BE2C (cell line): ENCODE data around the gene LRRC10.
"Not testable (repeated sequence)": the region's sequence is repeated elsewhere in the genome, so short reads cannot be mapped to it uniquely, and the experiment has no call there.

ENCODE experiments used
- DNase-seq: peaks from one replicate; pipeline ENCODE4 v3.0.0-alpha.2; 2020
- H3K27me3 ChIP-seq: fragments of 250-450 bp; sonication (Bioruptor Pico); 2 replicates; pipeline ENCODE4 v1.5.1; 2020; ENCODE audit warnings: mild to moderate bottlenecking
- H3K36me3 ChIP-seq: fragments of 250-450 bp; sonication (Bioruptor Pico); 2 replicates; pipeline ENCODE4 v1.5.1; 2020; ENCODE audit warnings: mild to moderate bottlenecking
- H3K4me1 ChIP-seq: fragments of 250-450 bp; sonication (Bioruptor Pico); 2 replicates; pipeline ENCODE4 v1.5.1; 2020
- H3K4me3 ChIP-seq: 2 replicates; pipeline ENCODE4 v1.5.1; 2011; ENCODE audit warnings: low read depth, low read length
- H3K9me3 ChIP-seq: fragments of 250-450 bp; sonication (Bioruptor Pico); 2 replicates; pipeline ENCODE4 v1.5.1; 2020
- TF ChIP-seq, protein P1 (sequence below): IDR thresholded peaks from 2 replicates; pipeline ENCODE4 v1.5.1; 2012; ENCODE audit warnings: mild to moderate bottlenecking, low read depth, low read length

LRRC10 gene

DNA sequence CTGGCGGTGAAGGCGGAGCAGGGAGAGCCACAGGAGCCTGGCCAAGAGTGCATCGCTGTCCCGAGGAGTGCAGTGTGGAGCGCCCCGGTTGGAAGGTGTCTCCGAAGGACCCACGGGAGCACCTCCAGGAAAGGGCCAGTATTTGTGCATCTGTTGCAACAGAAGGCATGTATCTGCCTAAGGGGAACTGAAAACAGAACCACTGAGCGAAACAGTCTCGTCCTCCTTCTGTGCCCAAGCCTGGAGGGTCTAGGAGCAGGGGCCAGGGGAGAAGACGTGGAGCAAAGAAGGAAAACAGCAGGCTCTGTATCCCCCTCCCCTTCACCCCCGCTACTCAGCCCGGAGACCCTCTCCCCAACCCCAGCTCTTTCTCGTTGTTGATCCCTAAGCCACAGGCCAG, 5.3 kb upstream of the LRRC10 start:
- TF ChIP-seq, protein P1, sequence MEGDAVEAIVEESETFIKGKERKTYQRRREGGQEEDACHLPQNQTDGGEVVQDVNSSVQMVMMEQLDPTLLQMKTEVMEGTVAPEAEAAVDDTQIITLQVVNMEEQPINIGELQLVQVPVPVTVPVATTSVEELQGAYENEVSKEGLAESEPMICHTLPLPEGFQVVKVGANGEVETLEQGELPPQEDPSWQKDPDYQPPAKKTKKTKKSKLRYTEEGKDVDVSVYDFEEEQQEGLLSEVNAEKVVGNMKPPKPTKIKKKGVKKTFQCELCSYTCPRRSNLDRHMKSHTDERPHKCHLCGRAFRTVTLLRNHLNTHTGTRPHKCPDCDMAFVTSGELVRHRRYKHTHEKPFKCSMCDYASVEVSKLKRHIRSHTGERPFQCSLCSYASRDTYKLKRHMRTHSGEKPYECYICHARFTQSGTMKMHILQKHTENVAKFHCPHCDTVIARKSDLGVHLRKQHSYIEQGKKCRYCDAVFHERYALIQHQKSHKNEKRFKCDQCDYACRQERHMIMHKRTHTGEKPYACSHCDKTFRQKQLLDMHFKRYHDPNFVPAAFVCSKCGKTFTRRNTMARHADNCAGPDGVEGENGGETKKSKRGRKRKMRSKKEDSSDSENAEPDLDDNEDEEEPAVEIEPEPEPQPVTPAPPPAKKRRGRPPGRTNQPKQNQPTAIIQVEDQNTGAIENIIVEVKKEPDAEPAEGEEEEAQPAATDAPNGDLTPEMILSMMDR: no peak
- H3K36me3 ChIP-seq: no peaks in the 10 kb centered on the region
- H3K4me1 ChIP-seq: peaks cover 5% of the 10 kb centered on the region
- H3K9me3 ChIP-seq: no peaks in the 10 kb centered on the region
- H3K27me3 ChIP-seq: no peaks in the 10 kb centered on the region
- no peak overlapping the region for H3K4me3 ChIP-seq
- no peak for DNase-seq

DNA sequence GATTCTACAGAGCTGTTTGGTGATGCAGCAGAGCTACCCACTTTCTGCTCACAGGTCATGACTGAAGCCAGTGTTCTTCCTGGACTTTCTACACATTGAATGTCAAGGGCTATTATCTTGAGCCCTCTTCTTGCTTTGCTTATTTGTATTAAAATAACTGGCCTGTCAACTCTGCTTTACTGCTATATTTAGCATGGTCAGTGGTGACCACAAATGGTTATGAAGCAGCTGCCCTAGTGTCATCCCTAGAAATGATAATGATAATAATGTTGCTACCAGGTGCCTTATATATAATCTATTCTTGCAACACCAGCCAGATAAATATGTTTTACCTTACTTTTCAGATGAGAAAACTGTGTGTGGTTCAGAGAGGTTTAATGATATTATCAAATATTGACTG, 2.6 kb upstream of the LRRC10 start:
- Histone ChIP-seq H3K4me1 (no peaks in the 10 kb centered on the region), H3K9me3 (no peaks in the 10 kb centered on the region), H3K4me3 (no peak overlapping the region), H3K36me3 (no peaks in the 10 kb centered on the region), H3K27me3 (no peaks in the 10 kb centered on the region)
- TF ChIP-seq, protein P1: no peak
- no peak for DNase-seq

DNA sequence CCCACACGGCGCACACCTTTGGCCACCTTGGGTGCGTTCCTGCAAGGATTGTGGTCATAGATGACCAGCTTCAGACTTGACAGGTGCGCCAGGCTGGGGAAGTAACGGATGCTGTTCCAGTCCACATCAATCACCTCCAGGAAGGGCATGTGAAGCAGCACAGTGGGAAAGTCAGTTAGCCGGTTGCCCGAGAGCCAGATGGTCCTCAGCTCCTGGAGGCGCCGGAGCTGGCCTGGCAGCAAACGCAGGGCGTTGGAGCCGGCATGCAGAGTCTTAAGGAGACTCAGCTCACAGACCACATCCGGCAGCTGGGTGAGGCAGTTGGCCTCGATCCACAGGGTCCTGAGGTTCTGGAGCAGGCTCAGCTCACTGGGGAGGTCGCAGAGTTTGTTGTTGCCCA, 581 bp downstream of the LRRC10 start:
- Histone ChIP-seq H3K27me3 (no peaks in the 10 kb centered on the region), H3K4me1 (no peaks in the 10 kb centered on the region), H3K36me3 (no peaks in the 10 kb centered on the region), H3K9me3 (no peaks in the 10 kb centered on the region), H3K4me3 (no peak overlapping the region)
- TF ChIP-seq, protein P1: no peak
- no peak for DNase-seq

DNA sequence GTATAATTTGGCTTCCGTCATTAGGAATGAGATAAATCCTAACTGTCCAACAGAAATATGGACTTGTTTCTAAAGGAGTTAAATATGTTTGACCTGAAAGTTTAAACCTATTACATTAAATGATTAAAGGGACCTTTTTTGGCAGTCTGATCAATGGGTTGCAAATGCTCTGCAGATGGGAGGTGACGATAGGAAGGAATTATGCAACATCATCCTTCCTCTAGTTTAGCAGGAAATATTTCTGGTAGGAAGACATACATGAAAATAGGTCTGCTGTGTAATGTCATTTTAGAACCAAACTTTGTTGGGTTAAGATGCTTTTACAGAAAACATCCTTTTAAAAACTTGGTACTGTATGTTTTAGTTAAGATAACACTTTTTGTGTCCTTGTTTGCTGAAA, 2.6 kb downstream of the LRRC10 start:
- TF ChIP-seq, protein P1: no peak
- Histone ChIP-seq H3K4me3 (no peak overlapping the region), H3K4me1 (no peaks in the 10 kb centered on the region), H3K36me3 (peaks cover 5% of the 10 kb centered on the region), H3K27me3 (no peaks in the 10 kb centered on the region), H3K9me3 (no peaks in the 10 kb centered on the region)
- no peak for DNase-seq

DNA sequence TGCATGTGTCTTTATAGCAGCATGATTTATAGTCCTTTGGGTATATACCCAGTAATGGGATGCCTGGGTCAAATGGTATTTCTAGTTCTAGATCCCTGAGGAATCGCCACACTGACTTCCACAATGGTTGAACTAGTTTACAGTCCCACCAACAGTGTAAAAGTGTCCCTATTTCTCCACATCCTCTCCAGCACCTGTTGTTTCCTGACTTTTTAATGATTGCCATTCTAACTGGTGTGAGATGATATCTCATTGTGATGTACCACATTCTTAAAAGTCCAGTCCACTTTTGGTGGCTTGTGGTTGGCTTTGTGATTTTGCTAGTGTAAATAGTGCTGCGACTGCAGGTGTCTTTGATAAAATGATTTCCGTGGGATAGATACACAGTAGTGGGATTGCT, 6.4 kb downstream of the LRRC10 start:
- not testable (repeated sequence) for H3K27me3 ChIP-seq, H3K4me3 ChIP-seq, H3K4me1 ChIP-seq, H3K9me3 ChIP-seq, DNase-seq
- peaks cover 37% of the 10 kb centered on the region for H3K36me3 ChIP-seq

DNA sequence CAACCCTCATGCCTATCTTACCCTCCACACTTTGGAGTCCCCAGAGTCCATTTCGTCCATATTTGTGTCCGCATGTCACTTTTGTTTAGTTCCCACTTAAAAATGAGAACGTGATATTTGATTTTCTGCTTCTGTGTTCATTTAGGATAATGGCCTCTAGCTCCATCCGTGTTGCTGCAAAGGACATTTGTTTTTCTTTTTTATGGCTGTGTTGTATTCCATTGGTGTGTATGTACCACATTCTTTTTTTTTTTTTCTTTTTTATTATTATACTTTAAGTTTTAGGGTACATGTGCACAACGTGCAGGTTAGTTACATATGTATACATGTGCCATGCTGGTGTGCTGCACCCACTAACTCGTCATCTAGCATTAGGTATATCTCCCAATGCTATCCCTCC, 7.2 kb downstream of the LRRC10 start:
- not testable (repeated sequence) for H3K4me1 ChIP-seq, H3K27me3 ChIP-seq, DNase-seq, H3K9me3 ChIP-seq, H3K4me3 ChIP-seq
- H3K36me3 ChIP-seq: peaks cover 44% of the 10 kb centered on the region

DNA sequence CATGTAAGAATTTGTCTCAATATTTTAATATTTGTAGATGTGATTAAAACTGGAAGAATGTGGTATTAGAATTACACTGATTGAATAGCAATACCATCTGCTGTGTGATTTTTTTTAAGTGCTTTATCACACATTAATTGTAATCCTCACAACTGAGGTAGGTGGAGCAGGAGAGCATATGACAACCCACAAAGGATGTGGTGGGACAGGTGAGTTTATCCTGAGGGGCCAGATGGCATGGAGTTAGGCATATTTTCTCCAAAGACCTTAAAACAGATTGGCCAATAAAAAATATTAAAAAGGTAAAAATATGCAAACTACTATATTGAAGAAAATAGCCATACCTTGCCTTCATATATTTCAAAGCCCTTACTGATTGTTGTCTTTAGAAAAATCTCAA, 7.8 kb downstream of the LRRC10 start:
- Histone ChIP-seq H3K9me3 (no peaks in the 10 kb centered on the region), H3K27me3 (no peaks in the 10 kb centered on the region), H3K4me1 (no peaks in the 10 kb centered on the region), H3K4me3 (no peak overlapping the region), H3K36me3 (peaks cover 50% of the 10 kb centered on the region)
- DNase-seq: no peak
- TF ChIP-seq, protein P1: no peak; the same call in 1 of the 2 replicates
